ENCODE measurements around the gene ROR1. TPM values are rescaled to one million over a fixed set of nuclear protein-coding genes. Genes with fewer than 3 reads are reported as not detected.

Gene ROR1
- total RNA-seq, 2 experiments from 2014 or later: 0.47 to 1.4 TPM

DNA sequence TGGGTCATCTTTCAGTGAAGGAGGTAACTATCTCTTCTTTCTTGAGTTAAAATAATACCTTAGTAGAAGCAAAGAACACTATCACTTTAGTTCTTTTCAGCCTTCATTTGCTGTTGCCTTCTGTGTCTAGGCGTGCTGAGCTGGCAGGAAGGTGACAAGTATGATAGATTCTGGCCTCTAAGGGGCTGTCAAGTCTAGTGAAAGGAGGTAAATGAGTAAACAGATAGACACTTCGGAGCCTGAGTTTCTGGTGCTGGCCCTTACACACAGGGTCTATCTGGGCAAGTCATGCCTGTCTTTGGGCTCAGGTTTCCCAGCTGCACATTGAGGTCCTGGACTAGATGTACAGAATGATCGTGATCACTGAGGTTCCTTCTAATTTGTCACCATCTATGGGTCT lies 89.3 kb downstream of the ROR1 start:
- CTCF ChIA-PET (ENCODE audit: unreplicated experiment): no interaction called here
- DNase-seq (ENCODE audit: low spot score): no peak
- intact Hi-C loops (cut with micrococcal nuclease; ENCODE audit: unreplicated experiment): no loop called here

GRCh38 chr1:63864224-63864641 lies 90.4 kb downstream of the ROR1 start:
- Histone ChIP-seq H3K9me2 (ENCODE audit: insufficient read depth, low read length) (no peaks in the 10 kb centered on the region), H4K20me1 (ENCODE audit: insufficient read depth, low read length) (no peaks in the 10 kb centered on the region), H3K79me2 (ENCODE audit: insufficient read depth, low read depth, low read length) (no peaks in the 10 kb centered on the region), H2AFZ (ENCODE audit: low read length) (no peak overlapping the region), H3K4me1 (ENCODE audit: insufficient read depth, low read length, poor library complexity, severe bottlenecking) (no peaks in the 10 kb centered on the region), H3K4me2 (ENCODE audit: low read length) (no peak overlapping the region), H3K27ac (ENCODE audit: low read depth, low read length, poor library complexity, severe bottlenecking) (no peak overlapping the region), H3K36me3 (ENCODE audit: insufficient read depth, low read length) (no peaks in the 10 kb centered on the region), H3K4me3 (ENCODE audit: low read depth, low read length, poor library complexity, severe bottlenecking) (no peak overlapping the region), H3K9me3 (ENCODE audit: low read length) (no peaks in the 10 kb centered on the region)
- TF ChIP-seq EZH2phosphoT487 (IDR thresholded peaks at IDR 0.05; ENCODE audit: borderline replicate concordance, low read depth, low read length): no peak
- TF ChIP-seq, protein P1, sequence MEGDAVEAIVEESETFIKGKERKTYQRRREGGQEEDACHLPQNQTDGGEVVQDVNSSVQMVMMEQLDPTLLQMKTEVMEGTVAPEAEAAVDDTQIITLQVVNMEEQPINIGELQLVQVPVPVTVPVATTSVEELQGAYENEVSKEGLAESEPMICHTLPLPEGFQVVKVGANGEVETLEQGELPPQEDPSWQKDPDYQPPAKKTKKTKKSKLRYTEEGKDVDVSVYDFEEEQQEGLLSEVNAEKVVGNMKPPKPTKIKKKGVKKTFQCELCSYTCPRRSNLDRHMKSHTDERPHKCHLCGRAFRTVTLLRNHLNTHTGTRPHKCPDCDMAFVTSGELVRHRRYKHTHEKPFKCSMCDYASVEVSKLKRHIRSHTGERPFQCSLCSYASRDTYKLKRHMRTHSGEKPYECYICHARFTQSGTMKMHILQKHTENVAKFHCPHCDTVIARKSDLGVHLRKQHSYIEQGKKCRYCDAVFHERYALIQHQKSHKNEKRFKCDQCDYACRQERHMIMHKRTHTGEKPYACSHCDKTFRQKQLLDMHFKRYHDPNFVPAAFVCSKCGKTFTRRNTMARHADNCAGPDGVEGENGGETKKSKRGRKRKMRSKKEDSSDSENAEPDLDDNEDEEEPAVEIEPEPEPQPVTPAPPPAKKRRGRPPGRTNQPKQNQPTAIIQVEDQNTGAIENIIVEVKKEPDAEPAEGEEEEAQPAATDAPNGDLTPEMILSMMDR (conservative IDR thresholded peaks at IDR 0.05; ENCODE audit: low read length): no peak
- ChIA-PET CTCF (ENCODE audit: unreplicated experiment) (no interaction called here), POLR2A (interaction anchor here (0.7 to 1.4 kb wide), 3 partner anchors 12 to 50 kb away, joined by 3 to 4 read pairs (median 4); no protein-coding TSS in a partner anchor)
- no peak for DNase-seq (ENCODE audit: low spot score)
- BruUV-seq (replicated peaks): no TSS peak
- intact Hi-C loops (cut with micrococcal nuclease; ENCODE audit: unreplicated experiment): no loop called here

More for the DNA sequence above, 89.3 kb downstream of the ROR1 start:
- Histone ChIP-seq H3K36me3 (ENCODE audit: insufficient read depth, low read length) (no peaks in the 10 kb centered on the region), H3K4me3 (ENCODE audit: low read depth, low read length, poor library complexity, severe bottlenecking) (no peak overlapping the region), H3K4me2 (ENCODE audit: low read length) (no peak overlapping the region), H3K27ac (ENCODE audit: low read depth, low read length, poor library complexity, severe bottlenecking) (no peak overlapping the region), H4K20me1 (ENCODE audit: insufficient read depth, low read length) (no peaks in the 10 kb centered on the region), H3K9me3 (ENCODE audit: low read length) (no peaks in the 10 kb centered on the region), H3K9me2 (ENCODE audit: insufficient read depth, low read length) (no peaks in the 10 kb centered on the region), H3K79me2 (ENCODE audit: insufficient read depth, low read depth, low read length) (no peaks in the 10 kb centered on the region), H3K4me1 (ENCODE audit: insufficient read depth, low read length, poor library complexity, severe bottlenecking) (no peaks in the 10 kb centered on the region), H2AFZ (ENCODE audit: low read length) (no peak overlapping the region)
- no peak for TF ChIP-seq EZH2phosphoT487 (IDR thresholded peaks at IDR 0.05; ENCODE audit: borderline replicate concordance, low read depth, low read length)
- TF ChIP-seq, protein P1 (conservative IDR thresholded peaks at IDR 0.05; ENCODE audit: low read length): no peak
- no TSS peak for BruUV-seq (replicated peaks)
- POLR2A ChIA-PET: interaction anchor here (1.4 kb wide), 2 partner anchors 10 to 15 kb away, joined by 4 to 5 read pairs; no protein-coding TSS in a partner anchor

DNA sequence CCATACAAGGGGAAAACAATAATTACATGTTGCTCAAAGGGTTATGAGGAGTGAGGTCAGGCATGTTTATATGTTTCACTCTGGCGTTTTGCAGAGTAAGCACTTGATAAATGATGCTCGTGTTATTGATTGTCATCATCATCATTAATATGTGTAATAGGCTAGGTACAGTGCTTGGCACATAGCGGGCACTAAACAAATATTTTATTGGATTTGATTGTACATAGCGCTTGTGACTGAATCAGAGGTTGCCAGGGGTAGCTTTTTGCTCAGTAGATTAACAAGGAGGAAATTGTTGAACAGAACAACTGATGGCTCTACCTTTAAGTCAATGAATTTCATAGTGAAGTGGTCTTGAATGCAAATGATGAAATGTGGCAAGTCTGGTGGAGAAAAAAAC lies 91.7 kb downstream of the ROR1 start:
- no peak for DNase-seq (ENCODE audit: low spot score)
- ChIA-PET CTCF (ENCODE audit: unreplicated experiment) (no interaction called here), POLR2A (no interaction called here)
- Histone ChIP-seq H3K9me3 (ENCODE audit: low read length) (no peaks in the 10 kb centered on the region), H3K4me3 (ENCODE audit: low read depth, low read length, poor library complexity, severe bottlenecking) (no peak overlapping the region), H3K36me3 (ENCODE audit: insufficient read depth, low read length) (no peaks in the 10 kb centered on the region), H3K79me2 (ENCODE audit: insufficient read depth, low read depth, low read length) (no peaks in the 10 kb centered on the region), H4K20me1 (ENCODE audit: insufficient read depth, low read length) (no peaks in the 10 kb centered on the region), H3K9me2 (ENCODE audit: insufficient read depth, low read length) (no peaks in the 10 kb centered on the region), H3K4me1 (ENCODE audit: insufficient read depth, low read length, poor library complexity, severe bottlenecking) (no peaks in the 10 kb centered on the region), H2AFZ (ENCODE audit: low read length) (no peak overlapping the region), H3K27ac (ENCODE audit: low read depth, low read length, poor library complexity, severe bottlenecking) (no peak overlapping the region), H3K4me2 (ENCODE audit: low read length) (no peak overlapping the region)
- intact Hi-C loops (cut with micrococcal nuclease; ENCODE audit: unreplicated experiment): loop anchor here (5.0 kb wide), 1 partner anchor 93 kb away; the partner anchor contains the start of gene ROR1
- BruUV-seq (replicated peaks): no TSS peak
- TF ChIP-seq, protein P1 (conservative IDR thresholded peaks at IDR 0.05; ENCODE audit: low read length): no peak

Measured in OCI-LY7 (cell line).